CD4-positive, alpha-beta T cell treated with Interleukin-15 for 4 hours (primary cell): ENCODE data around the gene TRIM2.
A peak's percentile ranks its signal among the peaks of the same experiment; 100 is the strongest.
"Not testable (repeated sequence)": the region's sequence is repeated elsewhere in the genome, so short reads cannot be mapped to it uniquely, and the experiment has no call there.

ENCODE experiments used
- DNase-seq: peaks from one replicate; pipeline ENCODE4 v3.0.0-alpha.2; 2020; ENCODE audit warnings: low spot score

The TRIM2 gene

GRCh38 chr4:153189016-153189801, 15.0 kb upstream of the TRIM2 start:
- DNase-seq, result no peak

DNA sequence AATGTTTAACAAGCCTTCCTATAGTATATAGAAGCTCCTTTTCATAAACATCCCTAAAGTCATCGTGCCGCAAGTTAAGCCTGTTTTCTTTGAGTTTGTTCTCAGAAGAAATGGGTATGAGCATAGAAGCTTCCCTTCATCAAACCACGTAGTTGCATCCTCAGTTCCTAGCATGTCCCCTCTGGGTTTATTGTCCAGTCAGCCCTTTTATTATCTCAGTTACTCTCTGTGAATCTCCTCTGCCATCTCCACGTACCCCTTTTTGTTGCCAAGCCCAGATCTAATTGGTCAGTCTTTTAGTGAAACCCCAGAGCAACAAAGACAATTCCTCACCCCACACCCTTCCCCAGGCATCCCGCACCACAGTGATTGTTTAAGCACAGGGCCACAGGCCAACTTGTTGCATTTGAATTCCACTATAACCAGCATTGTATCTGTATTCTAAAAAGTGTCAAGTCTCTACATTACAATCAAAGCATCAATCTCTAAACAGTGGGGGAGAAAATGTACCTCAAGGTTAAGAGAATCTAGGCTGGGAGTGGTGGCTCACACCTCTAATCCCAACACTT, 12.4 kb upstream of the TRIM2 start:
- DNase-seq, result no peak

- no peak for DNase-seq
Observed at GRCh38 chr4:153197301-153197700, 6.9 kb upstream of the TRIM2 start.

DNA sequence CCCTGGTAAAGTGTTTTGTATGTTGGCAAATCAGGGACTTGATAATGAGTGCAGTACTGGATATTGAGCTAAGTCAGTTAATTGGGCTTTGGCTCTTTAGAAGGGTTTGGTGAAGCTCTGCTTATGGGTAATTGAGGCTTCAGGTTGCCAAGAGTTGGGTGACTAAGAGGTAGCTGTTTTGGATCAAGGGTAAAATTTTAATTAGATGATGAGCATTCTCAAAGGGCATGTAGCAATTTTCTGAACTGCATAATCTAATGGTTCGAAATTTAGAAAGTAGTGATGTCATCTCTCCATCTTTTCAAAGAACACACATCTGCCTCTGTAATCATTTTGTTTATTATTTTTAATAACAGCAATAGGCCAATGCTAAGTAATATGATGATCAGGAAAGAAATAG, 5.5 kb upstream of the TRIM2 start:
- no peak for DNase-seq

DNA sequence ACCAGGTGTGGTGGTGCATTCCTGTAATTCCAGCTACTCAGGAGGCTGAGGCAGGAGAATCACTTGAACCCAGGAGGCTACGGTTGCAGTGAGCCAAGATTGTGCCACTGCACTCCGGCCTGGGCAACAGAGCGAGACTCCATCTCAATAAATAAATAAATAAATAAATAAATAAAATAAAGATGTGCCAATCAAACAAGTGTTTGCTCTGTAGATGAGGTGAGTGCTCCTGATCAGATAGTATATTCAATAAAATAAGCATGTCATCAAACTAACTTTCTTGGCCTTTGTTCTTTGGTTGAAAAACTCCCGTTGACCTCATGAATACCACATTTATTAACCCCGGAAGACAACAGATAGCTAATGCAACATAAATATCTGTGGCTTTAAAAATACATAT, 497 bp upstream of the TRIM2 start:
- not testable (repeated sequence) for DNase-seq

DNA sequence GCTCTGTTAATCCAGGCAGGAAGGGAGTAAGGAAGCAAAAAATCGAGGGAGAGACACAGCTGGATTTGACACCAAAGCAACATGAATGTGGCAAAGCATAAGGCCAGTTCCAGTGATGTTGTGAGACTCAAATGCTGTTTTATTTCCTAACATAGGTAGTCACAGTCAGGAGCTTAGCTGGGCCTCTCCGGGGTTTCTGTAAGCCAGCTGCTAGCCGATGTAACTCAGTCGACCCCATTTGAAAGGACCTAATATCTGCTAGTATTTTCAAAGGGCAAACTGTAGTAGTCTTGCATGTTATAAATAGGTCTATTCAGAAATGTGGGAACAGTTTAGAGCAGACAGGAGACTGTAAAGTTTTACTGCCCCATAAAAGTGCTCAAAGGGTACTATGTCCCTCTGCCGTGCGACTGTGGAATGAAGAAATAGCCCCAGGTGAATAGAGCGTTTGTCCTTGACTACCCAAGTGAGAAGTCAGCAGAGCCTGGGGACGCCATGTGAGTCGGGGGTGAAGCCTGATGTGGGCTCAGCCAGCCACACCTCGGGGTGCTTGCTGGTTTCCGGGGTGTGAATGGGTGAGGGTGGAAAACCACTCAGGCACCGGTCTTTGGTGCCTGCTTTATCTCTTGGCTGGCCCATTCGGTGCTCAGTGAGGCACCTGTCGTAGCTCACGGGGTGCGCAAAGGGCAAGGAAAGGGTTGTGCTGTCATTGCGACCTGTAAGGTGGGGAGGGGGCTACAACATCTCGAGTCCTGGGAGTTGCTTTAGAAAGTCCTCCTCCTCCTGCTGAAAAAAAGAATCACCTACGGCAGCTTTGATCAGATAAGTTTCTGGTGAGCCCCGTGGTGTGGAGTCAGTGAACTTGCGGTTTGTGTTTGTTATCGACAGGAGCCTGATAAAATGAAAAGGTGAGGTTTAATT, 745 bp downstream of the TRIM2 start:
- DNase-seq, result peak; percentile 46

DNA sequence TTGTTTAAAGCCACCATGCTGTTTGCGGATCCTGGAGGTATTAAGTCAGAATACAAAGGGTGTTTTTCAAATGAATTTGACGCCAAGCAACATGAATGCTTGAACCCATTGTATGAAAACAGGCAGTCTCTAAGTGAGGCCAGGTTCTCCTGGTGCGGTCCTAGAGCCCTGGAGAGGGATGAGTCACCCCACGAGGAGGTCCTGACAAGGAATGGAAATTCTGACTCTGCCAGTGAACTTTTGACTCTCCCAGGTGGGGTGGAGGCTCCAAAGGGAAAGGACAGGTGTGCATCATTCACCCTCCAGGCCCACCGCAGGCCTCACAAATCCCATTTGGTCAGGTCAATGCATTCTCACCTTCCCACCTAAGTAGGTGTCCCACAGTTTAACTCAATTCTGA, 1.5 kb downstream of the TRIM2 start:
- no peak for DNase-seq

- no peak for DNase-seq
Observed at GRCh38 chr4:153206534-153206933, 2.3 kb downstream of the TRIM2 start.

DNA sequence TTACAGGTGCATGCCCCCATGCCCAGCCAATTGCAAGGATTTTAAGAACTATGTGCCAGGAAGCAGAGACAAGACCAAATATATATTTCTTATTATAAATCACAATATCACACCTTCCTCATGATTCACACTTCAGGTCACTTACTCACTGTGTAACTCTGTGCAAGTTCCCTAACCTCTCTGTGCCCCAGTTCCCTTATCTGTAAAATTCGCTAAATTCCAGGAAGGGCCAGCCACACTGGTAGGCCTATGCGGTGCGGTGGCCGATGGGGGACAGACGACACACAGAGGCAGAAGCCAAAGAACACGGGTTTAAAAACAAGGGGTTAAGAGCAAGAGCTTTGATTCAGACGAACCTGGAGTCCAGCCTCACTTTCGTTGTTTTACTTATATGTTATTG, 2.8 kb downstream of the TRIM2 start:
- DNase-seq, result no peak

DNA sequence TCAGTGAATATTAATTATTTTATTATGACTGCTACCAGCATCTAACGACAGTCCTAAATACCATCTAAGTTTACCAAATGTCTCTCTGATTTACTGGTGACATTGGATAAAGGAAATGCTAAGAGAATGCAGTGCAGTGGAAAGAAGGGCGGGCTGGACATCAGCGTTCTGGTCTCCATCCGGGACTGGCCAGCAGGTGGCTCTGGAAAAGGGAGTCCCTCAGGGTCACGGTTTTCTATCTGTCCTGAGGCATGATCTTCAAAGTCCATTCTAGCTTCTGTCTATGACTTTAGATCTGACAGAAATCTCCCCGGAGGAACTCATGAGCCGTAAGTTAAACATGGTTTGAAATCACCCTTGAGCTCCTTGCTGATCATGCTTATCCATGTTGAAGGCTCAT, 3.3 kb downstream of the TRIM2 start:
- no peak for DNase-seq

DNA sequence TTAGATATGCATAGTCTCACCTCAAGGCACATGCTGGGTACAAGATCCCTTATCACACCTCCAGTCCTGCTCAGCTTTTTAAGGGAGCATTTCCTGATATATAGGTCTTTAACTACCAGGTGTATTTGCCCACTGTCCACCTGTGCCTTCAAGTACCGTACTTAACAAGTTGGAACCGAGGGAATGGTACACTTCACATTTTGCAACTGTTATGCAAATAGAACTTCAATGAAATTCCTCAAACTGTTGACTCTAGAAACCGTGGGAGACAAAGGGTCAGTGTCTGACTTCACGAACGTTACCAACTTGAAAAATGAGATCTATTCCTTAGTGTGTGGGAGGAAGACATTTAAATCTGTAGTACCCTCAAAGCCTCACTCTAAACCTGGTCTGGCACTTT, 5.2 kb downstream of the TRIM2 start:
- no peak for DNase-seq

- DNase-seq, result no peak
Observed at GRCh38 chr4:153210727-153211126, 6.5 kb downstream of the TRIM2 start.

DNA sequence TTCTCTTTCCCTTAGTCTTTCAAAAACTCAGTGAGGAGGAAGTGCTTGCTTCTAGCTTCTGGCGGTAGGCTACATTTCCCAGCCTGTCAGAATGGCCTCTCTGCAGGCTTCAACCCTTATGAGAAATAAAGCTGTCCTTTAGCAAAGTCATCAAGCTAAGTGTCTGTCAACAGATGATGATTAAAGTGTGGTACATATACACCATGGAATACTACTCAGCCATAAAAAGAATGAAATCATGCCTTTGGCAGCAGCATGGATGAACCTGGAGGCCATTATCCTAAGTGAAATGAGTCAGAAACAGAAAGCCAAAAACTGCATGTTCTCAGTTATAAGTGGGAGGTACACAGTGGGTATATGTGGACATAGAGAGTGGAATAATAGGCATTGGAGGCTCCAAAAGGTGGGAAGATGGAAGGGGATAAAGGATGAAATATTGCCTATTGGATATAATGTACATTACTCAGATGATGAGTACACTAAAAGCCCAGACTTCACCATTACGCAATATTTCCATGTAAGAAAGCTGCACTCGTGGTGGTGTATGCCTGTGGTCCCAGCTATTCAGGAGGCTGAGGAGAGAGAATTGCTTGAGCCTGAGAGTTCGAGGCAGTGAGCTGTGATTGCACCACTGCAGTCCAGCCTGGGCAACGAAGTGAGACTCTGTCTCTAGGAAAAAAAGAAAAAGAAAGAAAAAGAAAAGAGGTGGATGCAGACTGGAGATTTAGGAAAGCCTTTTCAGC, 7.9 kb downstream of the TRIM2 start:
- DNase-seq, result no peak

DNA sequence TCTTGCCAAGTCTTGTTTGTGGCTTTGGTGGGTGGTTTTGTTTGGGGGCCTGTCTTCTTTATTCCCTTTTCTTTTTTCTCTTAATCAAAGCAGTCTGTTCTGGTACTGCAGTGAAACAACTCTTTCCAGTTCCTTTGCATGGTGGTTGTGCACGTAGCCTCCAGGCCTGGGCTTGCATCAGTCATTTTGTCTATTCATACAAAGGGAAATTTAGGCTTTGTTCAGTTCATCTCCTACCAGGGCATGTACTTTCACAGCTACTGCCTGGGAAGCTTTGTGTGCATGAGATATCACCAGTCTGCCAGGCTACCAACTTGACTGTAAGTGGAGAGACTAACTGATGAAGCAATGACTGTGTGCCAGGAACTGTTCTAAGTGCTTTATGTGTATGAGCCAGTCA, 8.5 kb downstream of the TRIM2 start:
- DNase-seq, result no peak

DNA sequence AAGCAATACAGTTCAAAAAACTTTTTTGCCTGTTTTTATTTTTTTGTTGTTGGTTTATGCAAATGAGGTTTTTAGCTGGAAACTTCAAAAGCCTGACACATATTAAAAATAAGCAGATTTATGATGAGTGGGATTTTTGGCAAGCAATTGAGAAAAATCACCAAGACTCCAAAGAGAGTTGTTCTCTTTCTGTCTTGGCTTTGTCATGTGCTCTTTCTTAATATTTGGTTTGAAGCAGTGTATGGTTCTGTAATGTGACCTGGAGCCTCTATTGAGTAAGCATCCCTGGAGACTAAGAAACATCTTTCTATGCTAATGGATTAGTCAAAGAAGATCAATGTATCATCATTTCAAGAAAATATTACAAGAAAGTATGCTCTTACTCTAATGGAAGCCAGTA, 11.7 kb downstream of the TRIM2 start:
- DNase-seq, result no peak

DNA sequence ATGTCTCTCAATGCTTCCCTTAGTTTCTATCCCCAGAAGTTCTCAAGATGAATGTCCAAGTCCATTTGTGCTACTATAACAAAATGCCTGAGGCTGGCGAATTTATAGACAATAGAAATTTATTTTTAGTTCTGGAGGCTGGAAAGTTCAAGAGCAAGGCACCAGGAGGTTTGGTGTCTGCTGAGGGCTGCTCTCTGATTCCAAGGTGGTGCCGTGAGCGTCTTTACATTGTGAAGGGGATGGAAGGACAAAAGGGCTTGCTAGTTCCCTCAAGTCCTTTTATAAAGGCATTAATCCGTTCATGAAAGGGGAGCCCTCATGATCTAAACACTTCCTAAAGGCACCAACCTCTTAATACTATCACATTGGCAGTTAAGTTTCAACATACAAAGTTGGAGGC, 12.3 kb downstream of the TRIM2 start:
- DNase-seq, result no peak

DNA sequence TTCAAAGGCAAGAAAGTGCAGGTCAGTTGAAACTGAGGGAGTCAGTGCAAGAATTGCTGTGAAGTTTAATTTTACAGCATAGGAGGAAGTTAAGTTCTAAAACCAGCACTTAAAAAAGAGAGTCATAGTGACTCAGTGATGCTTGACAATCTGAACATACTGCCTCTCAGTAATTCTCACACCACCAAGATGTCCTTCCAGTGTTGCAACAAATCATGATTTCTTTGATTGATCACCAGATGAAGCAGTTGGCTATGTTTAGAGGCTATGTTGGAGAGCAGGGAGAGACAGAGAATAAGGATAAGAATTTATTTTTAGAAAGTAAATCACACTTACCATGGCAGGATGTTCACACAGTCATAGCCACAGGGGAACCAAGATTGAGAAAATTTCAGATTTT, 13.2 kb downstream of the TRIM2 start:
- DNase-seq, result no peak

DNA sequence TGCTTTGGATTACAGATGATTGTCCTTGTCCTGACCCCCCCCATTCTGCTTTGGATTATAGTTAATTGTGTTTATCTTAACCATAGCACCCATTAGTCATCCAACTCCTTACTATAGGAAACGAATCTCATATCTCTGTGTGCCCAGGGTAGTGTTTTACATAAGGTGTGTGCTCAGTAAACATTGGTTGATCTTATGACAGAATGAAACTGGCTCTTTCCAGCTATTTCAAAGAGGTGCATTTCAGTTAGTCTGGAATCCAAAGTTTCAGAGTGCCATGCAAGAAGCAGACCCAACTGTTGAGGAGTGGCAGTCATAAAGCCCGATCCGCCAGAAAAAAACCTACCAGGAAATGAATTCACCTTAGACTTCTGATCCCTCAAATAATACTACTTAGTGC, 14.7 kb downstream of the TRIM2 start:
- DNase-seq, result no peak

GRCh38 chr4:153220682-153221395, 16.6 kb downstream of the TRIM2 start:
- no peak for DNase-seq

- peak; percentile 30 for DNase-seq
Observed at GRCh38 chr4:153221783-153222706, 17.8 kb downstream of the TRIM2 start.
